Nephron (organoid): ENCODE measurements around the gene CNR1.
A peak's percentile ranks its signal among the peaks of the same experiment; 100 is the strongest.
"Not testable (repeated sequence)": the region's sequence is repeated elsewhere in the genome, so short reads cannot be mapped to it uniquely, and the experiment has no call there.

ENCODE experiments used
- H3K27ac Mint-ChIP-seq, 3 experiments: 2 replicates each; pipeline ENCODE4 v1.8.0; 2020; ENCODE audit warnings: mixed read lengths in 3 of 3, mild to moderate bottlenecking in 2 of 3, moderate library complexity in 1 of 3
- H3K27me3 Mint-ChIP-seq: 2 replicates; pipeline ENCODE4 v1.8.0; 2021; ENCODE audit warnings: low read depth, mild to moderate bottlenecking, moderate library complexity, mixed read lengths
- H3K36me3 Mint-ChIP-seq: 2 replicates; pipeline ENCODE4 v1.8.0; 2020; ENCODE audit warnings: low read depth, mixed read lengths
- H3K4me1 Mint-ChIP-seq: 2 replicates; pipeline ENCODE4 v1.8.0; 2020; ENCODE audit warnings: mixed read lengths
- H3K4me3 Mint-ChIP-seq, 3 experiments: 2 replicates each; pipeline ENCODE4 v1.8.0; 2020; ENCODE audit warnings: mild to moderate bottlenecking in 3 of 3, mixed read lengths in 3 of 3, moderate library complexity in 2 of 3
- H3K9me3 Mint-ChIP-seq: 2 replicates; pipeline ENCODE4 v1.8.0; 2020; ENCODE audit warnings: mixed read lengths
- TF ChIP-seq, protein P1 (sequence below), 3 experiments: fragments of 200-600 bp; sonication (generic); IDR thresholded peaks; one replicate each; pipeline ENCODE4 v1.5.0; 2021; ENCODE audit warnings: antibody characterized with exemption in 3 of 3; ENCODE audit not compliant: unreplicated experiment in 3 of 3

The CNR1 gene

DNA sequence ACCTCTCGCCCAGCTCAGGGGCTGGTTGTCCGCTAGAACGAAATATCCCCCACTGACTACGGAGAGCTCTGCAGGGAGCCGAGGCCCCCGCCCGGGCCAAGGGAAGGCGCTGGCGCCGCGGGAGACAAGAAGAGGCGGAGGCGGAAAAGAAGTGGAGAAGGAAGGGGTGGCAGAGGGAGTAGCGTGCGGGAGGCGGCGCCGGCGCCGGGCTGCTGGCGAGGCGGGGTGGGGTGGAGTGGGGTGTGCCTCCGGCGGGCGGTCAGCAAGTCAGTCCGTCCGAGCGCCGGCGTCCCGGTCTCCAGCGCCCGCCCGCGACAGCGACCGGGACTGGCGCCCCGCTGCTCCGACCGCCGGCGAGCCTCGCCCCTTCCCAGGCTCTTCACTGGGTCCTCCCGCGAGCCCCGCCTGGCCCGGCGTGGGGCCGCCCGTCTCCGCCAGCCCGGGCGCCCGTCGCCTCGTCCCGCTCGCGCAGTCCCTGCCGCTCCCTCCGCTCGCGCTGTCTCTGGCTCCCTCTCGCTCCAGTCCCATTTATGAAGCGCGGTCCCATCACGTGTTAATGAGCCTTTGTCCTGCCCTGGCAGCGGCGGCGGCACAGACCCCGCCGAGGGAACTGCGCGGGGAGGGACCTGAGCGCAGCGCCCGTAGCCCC lies at the start of gene CNR1:
CNR1 (minus strand) TSS at position 504 of the 649 bp plus-strand sequence. CDS start 21,073 bp downstream, outside the sequence.
- H3K9me3 Mint-ChIP-seq, result no peaks in the 10 kb centered on the region
- peaks cover 9% of the 10 kb centered on the region for H3K4me1 Mint-ChIP-seq
- H3K4me3 Mint-ChIP-seq, result peak within 1 kb of the TSS; percentile 87
- peaks cover 76% of the 10 kb centered on the region for H3K27me3 Mint-ChIP-seq
- TF ChIP-seq, protein P1, sequence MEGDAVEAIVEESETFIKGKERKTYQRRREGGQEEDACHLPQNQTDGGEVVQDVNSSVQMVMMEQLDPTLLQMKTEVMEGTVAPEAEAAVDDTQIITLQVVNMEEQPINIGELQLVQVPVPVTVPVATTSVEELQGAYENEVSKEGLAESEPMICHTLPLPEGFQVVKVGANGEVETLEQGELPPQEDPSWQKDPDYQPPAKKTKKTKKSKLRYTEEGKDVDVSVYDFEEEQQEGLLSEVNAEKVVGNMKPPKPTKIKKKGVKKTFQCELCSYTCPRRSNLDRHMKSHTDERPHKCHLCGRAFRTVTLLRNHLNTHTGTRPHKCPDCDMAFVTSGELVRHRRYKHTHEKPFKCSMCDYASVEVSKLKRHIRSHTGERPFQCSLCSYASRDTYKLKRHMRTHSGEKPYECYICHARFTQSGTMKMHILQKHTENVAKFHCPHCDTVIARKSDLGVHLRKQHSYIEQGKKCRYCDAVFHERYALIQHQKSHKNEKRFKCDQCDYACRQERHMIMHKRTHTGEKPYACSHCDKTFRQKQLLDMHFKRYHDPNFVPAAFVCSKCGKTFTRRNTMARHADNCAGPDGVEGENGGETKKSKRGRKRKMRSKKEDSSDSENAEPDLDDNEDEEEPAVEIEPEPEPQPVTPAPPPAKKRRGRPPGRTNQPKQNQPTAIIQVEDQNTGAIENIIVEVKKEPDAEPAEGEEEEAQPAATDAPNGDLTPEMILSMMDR (IDR thresholded peaks at IDR 0.05; ENCODE audit: unreplicated experiment in 3 of 3), result peak in 1 of 3 experiments; percentile 24
- no peaks in the 10 kb centered on the region for H3K36me3 Mint-ChIP-seq
- peak within 1 kb of the TSS in 1 of 3 experiments; percentile 10 for H3K27ac Mint-ChIP-seq

DNA sequence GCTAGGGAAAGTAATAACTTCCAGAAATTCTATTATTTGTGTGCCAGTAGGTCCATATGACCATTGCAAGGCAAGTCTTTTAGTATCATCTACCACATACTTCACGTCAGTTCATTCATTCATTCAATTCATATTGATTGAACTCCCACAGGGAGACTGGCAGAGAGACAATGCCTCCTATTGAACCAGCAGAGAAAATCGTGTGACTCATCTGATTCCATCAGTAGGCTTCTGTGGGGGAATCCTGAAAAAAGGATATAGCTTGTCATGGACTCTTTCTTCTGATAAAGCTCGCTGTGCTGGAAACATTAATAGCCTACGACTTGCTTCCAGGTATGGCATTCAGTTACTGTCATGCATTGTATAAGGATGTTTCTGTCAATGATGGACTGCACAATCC lies 45.3 kb upstream of the CNR1 start:
- no peaks in the 10 kb centered on the region for H3K4me1 Mint-ChIP-seq
- no peaks in the 10 kb centered on the region for H3K36me3 Mint-ChIP-seq
- H3K27me3 Mint-ChIP-seq, result no peaks in the 10 kb centered on the region
- TF ChIP-seq, protein P1 (IDR thresholded peaks at IDR 0.05; ENCODE audit: unreplicated experiment in 3 of 3), result no peak
- H3K4me3 Mint-ChIP-seq, result no peak overlapping the region
- no peaks in the 10 kb centered on the region for H3K9me3 Mint-ChIP-seq
- H3K27ac Mint-ChIP-seq, result no peak overlapping the region

DNA sequence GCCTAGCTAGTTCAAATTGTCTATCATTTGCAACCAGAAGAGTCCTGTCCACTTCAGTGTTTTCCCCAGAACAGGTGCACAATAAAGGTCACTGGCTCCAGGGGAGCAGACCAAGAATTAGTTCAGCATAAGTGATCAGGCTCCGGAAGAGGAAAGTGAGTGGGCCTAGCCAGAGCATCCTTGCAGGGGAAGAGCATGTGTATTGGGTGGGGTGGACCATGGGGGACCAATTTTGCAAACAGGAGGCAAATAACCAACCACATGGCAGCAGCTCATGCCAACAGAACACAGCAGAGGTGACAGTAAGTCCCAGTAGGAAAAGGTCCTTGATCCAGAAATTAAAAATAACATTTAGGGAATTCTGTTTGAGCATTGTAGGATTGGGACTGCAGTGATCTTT lies 43.2 kb upstream of the CNR1 start:
- Mint-ChIP-seq H3K27me3 (peaks cover 6% of the 10 kb centered on the region), H3K27ac (no peak overlapping the region), H3K4me3 (no peak overlapping the region), H3K36me3 (no peaks in the 10 kb centered on the region), H3K9me3 (peaks cover 6% of the 10 kb centered on the region), H3K4me1 (no peaks in the 10 kb centered on the region)
- TF ChIP-seq, protein P1 (IDR thresholded peaks at IDR 0.05; ENCODE audit: unreplicated experiment in 3 of 3), result no peak

DNA sequence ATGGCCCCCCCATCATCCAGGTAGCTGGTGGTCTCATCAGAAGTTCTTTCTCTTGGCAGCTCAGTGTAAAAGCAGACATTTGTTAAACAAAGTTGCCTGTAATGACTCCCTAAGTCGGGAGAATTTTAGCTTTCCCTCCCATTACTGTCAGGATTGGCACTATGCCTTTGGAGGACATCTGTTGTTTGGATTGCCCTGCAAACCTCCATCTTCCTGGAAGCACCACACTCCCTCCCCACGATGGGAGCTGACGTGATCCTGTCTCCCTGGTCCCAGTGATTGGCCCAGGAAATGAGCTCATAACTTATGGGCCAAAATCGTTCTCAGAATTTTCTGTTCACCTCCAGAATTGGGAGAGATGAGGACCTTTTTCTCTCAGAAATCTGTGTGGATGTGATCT lies 42.6 kb upstream of the CNR1 start:
- no peak overlapping the region for H3K4me3 Mint-ChIP-seq
- H3K27me3 Mint-ChIP-seq, result peaks cover 6% of the 10 kb centered on the region
- H3K9me3 Mint-ChIP-seq, result peaks cover 10% of the 10 kb centered on the region
- TF ChIP-seq, protein P1 (IDR thresholded peaks at IDR 0.05; ENCODE audit: unreplicated experiment in 3 of 3), result no peak
- no peak overlapping the region for H3K27ac Mint-ChIP-seq
- no peaks in the 10 kb centered on the region for H3K4me1 Mint-ChIP-seq
- no peaks in the 10 kb centered on the region for H3K36me3 Mint-ChIP-seq

DNA sequence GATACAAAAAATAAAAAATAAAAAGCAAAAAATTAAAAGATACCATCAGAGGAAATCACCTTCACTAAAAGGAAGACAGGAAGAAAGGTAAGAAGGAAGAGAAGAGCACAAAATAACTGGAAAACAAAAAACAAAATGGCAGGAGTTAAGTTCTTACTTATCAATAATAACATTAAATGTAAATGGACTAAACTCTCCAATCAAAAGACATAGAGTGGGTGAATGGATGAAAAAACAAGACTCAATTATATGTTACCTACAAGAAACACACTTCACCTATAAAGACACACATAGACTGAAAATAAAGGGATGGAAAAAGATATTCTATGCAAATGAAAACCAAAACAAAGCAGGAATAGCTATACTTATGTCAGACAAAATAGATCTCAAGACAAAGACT lies 35.6 kb upstream of the CNR1 start:
- H3K4me3 Mint-ChIP-seq, H3K27me3 Mint-ChIP-seq, H3K36me3 Mint-ChIP-seq, H3K4me1 Mint-ChIP-seq, H3K27ac Mint-ChIP-seq: not testable (repeated sequence)
- H3K9me3 Mint-ChIP-seq, result peaks cover 26% of the 10 kb centered on the region

DNA sequence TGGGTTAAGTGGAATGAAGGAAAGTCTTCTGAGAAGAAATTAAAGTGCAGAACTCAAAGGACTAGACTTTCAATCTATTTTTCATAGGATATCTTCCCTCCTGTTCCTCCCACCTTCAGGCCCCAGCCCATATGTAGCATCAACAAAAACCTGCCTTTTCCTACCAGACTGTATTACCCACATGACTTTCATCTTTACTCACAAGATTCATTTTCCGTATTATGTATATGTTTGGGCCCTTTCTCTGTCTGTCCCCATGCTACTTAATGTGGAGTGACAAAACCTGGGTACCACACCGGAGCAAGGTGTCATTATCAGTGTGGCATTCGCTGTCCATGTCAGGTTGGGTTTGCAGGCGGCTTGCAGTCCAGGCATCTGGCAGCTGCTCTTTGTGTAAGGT lies 18.8 kb upstream of the CNR1 start:
- Mint-ChIP-seq H3K9me3 (no peaks in the 10 kb centered on the region), H3K4me1 (no peaks in the 10 kb centered on the region), H3K27ac (no peak overlapping the region), H3K4me3 (no peak overlapping the region), H3K27me3 (peaks cover 10% of the 10 kb centered on the region), H3K36me3 (no peaks in the 10 kb centered on the region)
- TF ChIP-seq, protein P1 (IDR thresholded peaks at IDR 0.05; ENCODE audit: unreplicated experiment in 3 of 3), result no peak
